ENCODE results near the gene ICOS. TPM values are rescaled to one million over a fixed set of nuclear protein-coding genes. Genes with fewer than 3 reads are reported as not detected.
A peak's percentile ranks its signal among the peaks of the same experiment; 100 is the strongest.

The ICOS gene
- total and polyA plus RNA-seq, 2 donors (not counting 1 experiment from before 2014, with no cell fraction given) = not detected

GRCh38 chr2:203915256-203915655, 21.3 kb upstream of the ICOS start:
- Histone ChIP-seq H4K20me1 (ENCODE audit: control insufficient read depth, extremely low read depth, insufficient read depth, low read length) (no peaks in the 10 kb centered on the region), H3K27ac (ENCODE audit: insufficient read depth, low read length) (no peak overlapping the region), H3K4me1 (ENCODE audit: control insufficient read depth, extremely low read depth, insufficient read depth, low read length) (no peaks in the 10 kb centered on the region), H3K4me3 (replicated peaks in 1 of 4; ENCODE audit: control extremely low read depth in 1 of 4, insufficient read depth in 1 of 4, low read depth in 3 of 4, low read length in 4 of 4) (peak overlapping the region in 1 of 4 experiments; percentile 17), H3K79me2 (ENCODE audit: control insufficient read depth, insufficient read depth, low read length) (no peaks in the 10 kb centered on the region), H3K27me3 (ENCODE audit: control insufficient read depth, insufficient read depth, low read length) (no peaks in the 10 kb centered on the region), H3K9me3 (ENCODE audit: control insufficient read depth, insufficient read depth, low read depth, low read length) (no peaks in the 10 kb centered on the region), H3K4me2 (ENCODE audit: extremely low read depth, insufficient read depth, low read length) (peak overlapping the region; percentile 29), H3K9ac (ENCODE audit: insufficient read depth, low read length) (no peak overlapping the region), H2AFZ (ENCODE audit: low read length) (peak overlapping the region; percentile 1), H3K36me3 (ENCODE audit: control insufficient read depth, insufficient read depth, low read length) (no peaks in the 10 kb centered on the region)
- DNase-seq (ENCODE audit: low read depth in 2 of 2) = no peak
- TF ChIP-seq EZH2 (IDR thresholded peaks at IDR 0.05; ENCODE audit: low read length, missing control alignments) (no peak), CTCF (conservative IDR thresholded peaks at IDR 0.05 in 1 of 2, IDR thresholded peaks at IDR 0.05 in 1 of 2; ENCODE audit: low read depth in 1 of 2, low read length in 2 of 2) (no peak)

- no peaks in the 10 kb centered on the region for H3K36me3 ChIP-seq (ENCODE audit: control insufficient read depth, insufficient read depth, low read length)
- no peaks in the 10 kb centered on the region for H3K79me2 ChIP-seq (ENCODE audit: control insufficient read depth, insufficient read depth, low read length)
- H3K4me1 ChIP-seq (ENCODE audit: control insufficient read depth, extremely low read depth, insufficient read depth, low read length) = no peaks in the 10 kb centered on the region
- no peaks in the 10 kb centered on the region for H3K9me3 ChIP-seq (ENCODE audit: control insufficient read depth, insufficient read depth, low read depth, low read length)
- no peak overlapping the region for H3K27ac ChIP-seq (ENCODE audit: insufficient read depth, low read length)
- no peaks in the 10 kb centered on the region for H3K27me3 ChIP-seq (ENCODE audit: control insufficient read depth, insufficient read depth, low read length)
- no peak overlapping the region for H3K9ac ChIP-seq (ENCODE audit: insufficient read depth, low read length)
- H3K4me3 ChIP-seq (replicated peaks in 1 of 4; ENCODE audit: control extremely low read depth in 1 of 4, insufficient read depth in 1 of 4, low read depth in 3 of 4, low read length in 4 of 4) = no peak overlapping the region
- no peaks in the 10 kb centered on the region for H4K20me1 ChIP-seq (ENCODE audit: control insufficient read depth, extremely low read depth, insufficient read depth, low read length)
- DNase-seq (ENCODE audit: low read depth in 2 of 2) = no peak
- no peak overlapping the region for H2AFZ ChIP-seq (ENCODE audit: low read length)
- TF ChIP-seq EZH2 (IDR thresholded peaks at IDR 0.05; ENCODE audit: low read length, missing control alignments) = no peak
- no peak for TF ChIP-seq CTCF (conservative IDR thresholded peaks at IDR 0.05 in 1 of 2, IDR thresholded peaks at IDR 0.05 in 1 of 2; ENCODE audit: low read depth in 1 of 2, low read length in 2 of 2)
- no peak overlapping the region for H3K4me2 ChIP-seq (ENCODE audit: extremely low read depth, insufficient read depth, low read length)
These were observed 19.8 kb upstream of the ICOS start for GRCh38 chr2:203916756-203917155.

GRCh38 chr2:203918264-203918663, 18.3 kb upstream of the ICOS start:
- no peaks in the 10 kb centered on the region for H3K36me3 ChIP-seq (ENCODE audit: control insufficient read depth, insufficient read depth, low read length)
- no peaks in the 10 kb centered on the region for H3K27me3 ChIP-seq (ENCODE audit: control insufficient read depth, insufficient read depth, low read length)
- no peaks in the 10 kb centered on the region for H4K20me1 ChIP-seq (ENCODE audit: control insufficient read depth, extremely low read depth, insufficient read depth, low read length)
- H3K4me1 ChIP-seq (ENCODE audit: control insufficient read depth, extremely low read depth, insufficient read depth, low read length) = no peaks in the 10 kb centered on the region
- H3K9ac ChIP-seq (ENCODE audit: insufficient read depth, low read length) = no peak overlapping the region
- TF ChIP-seq CTCF (conservative IDR thresholded peaks at IDR 0.05 in 1 of 2, IDR thresholded peaks at IDR 0.05 in 1 of 2; ENCODE audit: low read depth in 1 of 2, low read length in 2 of 2) = no peak
- TF ChIP-seq EZH2 (IDR thresholded peaks at IDR 0.05; ENCODE audit: low read length, missing control alignments) = no peak
- no peaks in the 10 kb centered on the region for H3K9me3 ChIP-seq (ENCODE audit: control insufficient read depth, insufficient read depth, low read depth, low read length)
- DNase-seq (ENCODE audit: low read depth in 2 of 2) = peak in 1 of 2 donors; percentile 3
- no peaks in the 10 kb centered on the region for H3K79me2 ChIP-seq (ENCODE audit: control insufficient read depth, insufficient read depth, low read length)
- no peak overlapping the region for H3K4me3 ChIP-seq (replicated peaks in 1 of 4; ENCODE audit: control extremely low read depth in 1 of 4, insufficient read depth in 1 of 4, low read depth in 3 of 4, low read length in 4 of 4)
- H3K27ac ChIP-seq (ENCODE audit: insufficient read depth, low read length) = no peak overlapping the region
- no peak overlapping the region for H3K4me2 ChIP-seq (ENCODE audit: extremely low read depth, insufficient read depth, low read length)
- H2AFZ ChIP-seq (ENCODE audit: low read length) = peak overlapping the region; percentile 53

All from fibroblast of lung (primary cell).